IMR-90 (cell line): Measurements from ENCODE around the gene FAM47E. TPM values are rescaled to one million over a fixed set of nuclear protein-coding genes. Genes with fewer than 3 reads are reported as not detected.
A peak's percentile ranks its signal among the peaks of the same experiment; 100 is the strongest.

Experiments used
- ATAC-seq: fragments of 200-7000 bp; cut with Tn5 transposase; 2 replicates; pipeline ENCODE4 v1.9.1; 2020; ENCODE audit warnings: low read depth, mild to moderate bottlenecking, moderate library complexity
- BruUV-seq: library from RNA; stranded (reverse); fragments of 400-500 nt; replicated peaks from 2 replicates; lab custom pipeline; 2021; lab: Mats Ljungman, UMichigan
- CTCF ChIA-PET: fragments of 300-600 bp; formaldehyde crosslinking; extraction: SDS; loops from one replicate; lab custom pipeline; 2021; ENCODE audit warnings: antibody characterized with exemption; lab: Yijun Ruan, JAX
- POLR2A ChIA-PET: fragments of 300-600 bp; sonication (Branson Sonifier 250); formaldehyde crosslinking; loops from one replicate; lab custom pipeline; 2022; ENCODE audit warnings: antibody characterized with exemption; ENCODE audit not compliant: unreplicated experiment; lab: Charles Lee
- DNase-seq: peaks from one replicate; pipeline ENCODE4 v3.0.0; 2013
- H2AFZ ChIP-seq: replicated peaks from 2 replicates; pipeline ENCODE3; 2013; ENCODE audit warnings: low read length, mild to moderate bottlenecking; ENCODE audit not compliant: poor library complexity
- H2AK5ac ChIP-seq: 2 replicates; pipeline ENCODE4 v1.6.1; 2013; ENCODE audit warnings: low read depth, low read length, inconsistent platforms
- H2AK9ac ChIP-seq: replicated peaks from 2 replicates; pipeline ENCODE3; 2013; ENCODE audit warnings: mild to moderate bottlenecking, low read depth, low read length, moderate library complexity; ENCODE audit not compliant: poor library complexity
- H2BK120ac ChIP-seq: 2 replicates; pipeline ENCODE4 v1.6.1; 2013; ENCODE audit warnings: low read depth, low read length, inconsistent platforms
- H2BK15ac ChIP-seq: 3 replicates; pipeline ENCODE4 v1.6.1; 2013; ENCODE audit warnings: low read depth, low read length, inconsistent platforms
- H2BK20ac ChIP-seq: 2 replicates; pipeline ENCODE4 v1.6.1; 2013; ENCODE audit warnings: low read depth, mild to moderate bottlenecking, inconsistent platforms, low read length, moderate library complexity
- H2BK5ac ChIP-seq: 2 replicates; pipeline ENCODE4 v1.6.1; 2013; ENCODE audit warnings: mild to moderate bottlenecking, low read depth, low read length, inconsistent platforms; ENCODE audit not compliant: poor library complexity, severe bottlenecking
- H3K14ac ChIP-seq: replicated peaks from 2 replicates; pipeline ENCODE4 v1.6.1; 2013; ENCODE audit warnings: low read depth, low read length, inconsistent platforms
- H3K18ac ChIP-seq: 2 replicates; pipeline ENCODE4 v1.6.1; 2013; ENCODE audit warnings: low read depth, low read length, control low read depth
- H3K23ac ChIP-seq: 2 replicates; pipeline ENCODE4 v1.6.1; 2013; ENCODE audit warnings: low read depth, low read length, inconsistent platforms
- H3K27ac ChIP-seq: 2 replicates; pipeline ENCODE4 v1.5.1; 2013; ENCODE audit warnings: mild to moderate bottlenecking, control low read depth, low read length; ENCODE audit not compliant: insufficient read depth
- H3K27me3 ChIP-seq: 2 replicates; pipeline ENCODE4 v1.6.1; 2013; ENCODE audit warnings: low read length; ENCODE audit not compliant: control insufficient read depth, insufficient read depth
- H3K36me3 ChIP-seq: 2 replicates; pipeline ENCODE4 v1.6.1; 2013; ENCODE audit warnings: low read length, mixed read lengths; ENCODE audit not compliant: control insufficient read depth, insufficient read depth
- H3K4ac ChIP-seq: 2 replicates; pipeline ENCODE4 v1.6.1; 2013; ENCODE audit warnings: low read depth, low read length, inconsistent platforms
- H3K4me1 ChIP-seq: 2 replicates; pipeline ENCODE4 v1.6.1; 2013; ENCODE audit warnings: low read length, mixed read lengths; ENCODE audit not compliant: control insufficient read depth, insufficient read depth
- H3K4me2 ChIP-seq: 2 replicates; pipeline ENCODE4 v1.6.1; 2013; ENCODE audit warnings: low read depth, mild to moderate bottlenecking, control low read depth, low read length, moderate library complexity
- H3K4me3 ChIP-seq: 2 replicates; pipeline ENCODE4 v1.5.1; 2013; ENCODE audit warnings: low read depth, mild to moderate bottlenecking, control low read depth, low read length, moderate library complexity; ENCODE audit not compliant: insufficient read depth
- H3K56ac ChIP-seq: 2 replicates; pipeline ENCODE4 v1.6.1; 2013; ENCODE audit warnings: low read length, inconsistent platforms; ENCODE audit not compliant: insufficient read depth; ENCODE audit errors: extremely low read depth
- H3K79me1 ChIP-seq, 2 experiments: 2 replicates each; pipeline ENCODE4 v1.6.1; 2013; ENCODE audit warnings: low read length in 2 of 2, inconsistent platforms in 1 of 2, low read depth in 1 of 2
- H3K9ac ChIP-seq: 2 replicates; pipeline ENCODE4 v1.6.1; 2013; ENCODE audit warnings: low read depth, low read length, control low read depth
- H3K9me1 ChIP-seq: 2 replicates; pipeline ENCODE4 v1.6.1; 2013; ENCODE audit warnings: low read length, inconsistent platforms; ENCODE audit not compliant: insufficient read depth
- H3K9me3 ChIP-seq: 2 replicates; pipeline ENCODE4 v1.6.1; 2013; ENCODE audit warnings: low read length; ENCODE audit not compliant: control insufficient read depth, insufficient read depth
- H4K20me1 ChIP-seq: 2 replicates; pipeline ENCODE4 v1.6.1; 2013; ENCODE audit warnings: low read length, inconsistent platforms; ENCODE audit not compliant: insufficient read depth
- H4K5ac ChIP-seq: 2 replicates; pipeline ENCODE4 v1.6.1; 2013; ENCODE audit warnings: mild to moderate bottlenecking, low read depth, low read length, control low read depth
- H4K8ac ChIP-seq, 2 experiments: 2 replicates each; pipeline ENCODE4 v1.6.1; 2013; ENCODE audit warnings: low read depth in 2 of 2, low read length in 2 of 2, control low read depth in 1 of 2, inconsistent platforms in 1 of 2
- H4K91ac ChIP-seq: 2 replicates; pipeline ENCODE4 v1.6.1; 2013; ENCODE audit warnings: low read depth, low read length, inconsistent platforms; ENCODE audit not compliant: insufficient read depth
- NFE2L2 ChIP-seq: fragments of 150-350 bp; IDR thresholded peaks from 2 replicates; pipeline ENCODE4 v1.6.1; 2016; ENCODE audit warnings: low read depth, mild to moderate bottlenecking, low read length
- RFX5 ChIP-seq: IDR thresholded peaks from 2 replicates; pipeline ENCODE4 v1.8.0; 2012; ENCODE audit warnings: low read depth, mild to moderate bottlenecking, low read length, moderate library complexity
- WGBS, 2 experiments: methylation state at CpG; one replicate each; pipeline versions ENCODE4 v1.1.5 to v1.1.7; 2013; ENCODE audit warnings: missing lambda C conversion rate in 2 of 2; ENCODE audit not compliant: insufficient read length in 1 of 2; ENCODE audit errors: extremely low coverage in 2 of 2; 5-methylcytosine and 5-hydroxymethylcytosine counted together
- dilution Hi-C: fragments of 300-500 bp; cut with HindIII; formaldehyde crosslinking; loops from one replicate; pipeline ENCODE4 v1.14.3; 2018; ENCODE audit warnings: low sequenced_read_pairs; ENCODE audit not compliant: unreplicated experiment
- in situ Hi-C: fragments of 300-500 bp; cut with MboI; formaldehyde crosslinking; loops from 3 replicates; pipeline ENCODE4 v1.14.3; 2019; ENCODE audit warnings: low sequenced_read_pairs, inconsistent platforms, mixed read lengths
- intact Hi-C: fragments of 100-400 bp; cut with micrococcal nuclease; formaldehyde crosslinking; loops from 2 replicates; pipeline ENCODE4 v1.10.0; 2022
- polyA plus RNA-seq, 3 experiments: library from polyadenylated mRNA; depleted of rRNA; stranded (reverse); fragments of >200 nt; gene quantifications; 2 replicates each; pipeline ENCODE4 v1.2.3, GENCODE V29; 2012; ENCODE audit warnings: low replicate concordance in 1 of 3
- total RNA-seq: library from RNA; depleted of rRNA; stranded (reverse); fragments of >200 nt; gene quantifications from 2 replicates; pipeline ENCODE4 v1.2.3, GENCODE V29; 2012

The FAM47E gene
- total and polyA plus RNA-seq, 2 of the 4 experiments (the other 2 are of a cell fraction), result 0.05 TPM; not detected in 1

DNA sequence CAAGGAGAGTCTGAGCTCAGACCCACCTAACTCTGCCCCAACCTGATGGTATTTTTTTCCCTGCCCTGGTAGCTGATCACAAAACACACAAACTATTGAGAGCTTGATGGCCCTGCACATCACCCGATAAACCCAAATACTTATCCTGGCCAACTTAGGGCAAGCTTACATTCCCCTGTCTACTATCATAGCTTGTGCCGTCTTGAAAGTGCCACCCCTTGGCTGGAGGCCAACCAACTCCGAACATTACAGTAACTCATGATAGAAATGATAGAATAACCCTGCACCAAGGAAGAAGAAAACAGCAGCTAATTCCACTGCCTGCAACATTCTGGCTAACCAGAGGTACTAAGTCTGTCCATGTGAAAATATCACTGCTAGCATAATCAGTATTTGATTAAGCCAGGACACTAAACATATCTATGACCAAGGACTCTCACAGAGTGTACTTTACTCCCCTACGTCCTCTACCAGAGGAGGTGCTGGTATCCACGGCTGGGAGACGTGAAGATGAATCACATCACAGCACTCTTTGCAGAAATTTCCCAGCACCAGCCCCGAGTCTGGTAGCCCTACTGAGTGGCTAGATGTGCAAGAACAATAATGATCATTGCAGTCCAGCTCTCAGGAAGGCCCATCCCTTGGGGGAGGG, 63.9 kb downstream of the FAM47E start:
- no peak for ATAC-seq
- no peak overlapping the region for H3K4me2 ChIP-seq
- no peak overlapping the region for H3K9ac ChIP-seq
- no peak overlapping the region for H2BK20ac ChIP-seq
- no peaks in the 10 kb centered on the region for H3K9me1 ChIP-seq
- H2BK5ac ChIP-seq, result no peak overlapping the region
- no peak overlapping the region for H2BK120ac ChIP-seq
- H4K20me1 ChIP-seq, result no peaks in the 10 kb centered on the region
- H3K56ac ChIP-seq, result no peak overlapping the region
- H2AK9ac ChIP-seq, result peak overlapping the region; percentile 24
- ChIA-PET POLR2A (no interaction called here), CTCF (interaction anchor here (0.5 kb wide), 1 partner anchor 143 kb away, joined by 3 read pairs; no protein-coding TSS in a partner anchor)
- H3K79me1 ChIP-seq, result no peaks in the 10 kb centered on the region
- intact Hi-C loops (no loop called here), dilution Hi-C loops (no loop called here), in situ Hi-C loops (no loop called here)
- no peak overlapping the region for H3K4ac ChIP-seq
- H3K9me3 ChIP-seq, result peaks cover 2% of the 10 kb centered on the region
- H3K23ac ChIP-seq, result no peak overlapping the region
- H3K18ac ChIP-seq, result no peak overlapping the region
- no peak overlapping the region for H3K14ac ChIP-seq
- WGBS, 2 experiments, result 68% methylated on average over 3 of the region's 7 CpGs; no CpG with 5 or more reads in 1 of the 2 experiments
- H3K4me3 ChIP-seq, result no peak overlapping the region
- no peak overlapping the region for H4K5ac ChIP-seq
- no TSS peak for BruUV-seq
- H4K8ac ChIP-seq, result no peak overlapping the region
- no peaks in the 10 kb centered on the region for H3K4me1 ChIP-seq
- H4K91ac ChIP-seq, result no peak overlapping the region
- no peak overlapping the region for H2BK15ac ChIP-seq
- H2AFZ ChIP-seq, result no peak overlapping the region
- no peaks in the 10 kb centered on the region for H3K27me3 ChIP-seq
- DNase-seq, result no peak
- H2AK5ac ChIP-seq, result no peak overlapping the region
- peaks cover 3% of the 10 kb centered on the region; the same call in 1 of the 2 replicates for H3K36me3 ChIP-seq
- H3K27ac ChIP-seq, result no peak overlapping the region
- TF ChIP-seq RFX5 (no peak), NFE2L2 (no peak)
